Measurements from ENCODE around the gene LEUTX.

Gene LEUTX

GRCh38 chr19:39746836-39747529, 31.7 kb upstream of the LEUTX start:
- no peak overlapping the region for H3K4me3 ChIP-seq
- no peaks in the 10 kb centered on the region for H3K4me1 ChIP-seq
- no peaks in the 10 kb centered on the region for H3K9me3 ChIP-seq
- H3K27me3 ChIP-seq, result no peaks in the 10 kb centered on the region
- no peaks in the 10 kb centered on the region for H3K36me3 ChIP-seq
- no peak for DNase-seq
- no peak for TF ChIP-seq CTCF (IDR thresholded peaks at IDR 0.05)
- H3K27ac ChIP-seq, result no peak overlapping the region
- intact Hi-C loops (cut with DNase I; ENCODE audit: low total_unique reads), result no loop called here

- TF ChIP-seq CTCF (IDR thresholded peaks at IDR 0.05), result no peak
- Histone ChIP-seq H3K27me3 (no peaks in the 10 kb centered on the region), H3K36me3 (no peaks in the 10 kb centered on the region), H3K4me1 (no peaks in the 10 kb centered on the region), H3K9me3 (no peaks in the 10 kb centered on the region), H3K27ac (no peak overlapping the region), H3K4me3 (no peak overlapping the region)
- no peak for DNase-seq
- intact Hi-C loops (cut with DNase I; ENCODE audit: low total_unique reads), result no loop called here
These were observed 28.7 kb upstream of the LEUTX start for GRCh38 chr19:39749981-39750380.

GRCh38 chr19:39752390-39752789, 26.3 kb upstream of the LEUTX start:
- Histone ChIP-seq H3K4me3 (no peak overlapping the region), H3K36me3 (no peaks in the 10 kb centered on the region), H3K4me1 (no peaks in the 10 kb centered on the region), H3K9me3 (no peaks in the 10 kb centered on the region), H3K27me3 (no peaks in the 10 kb centered on the region), H3K27ac (no peak overlapping the region)
- no peak for DNase-seq
- intact Hi-C loops (cut with DNase I; ENCODE audit: low total_unique reads), result no loop called here
- TF ChIP-seq CTCF (IDR thresholded peaks at IDR 0.05), result no peak

GRCh38 chr19:39752795-39753194, 25.9 kb upstream of the LEUTX start:
- Histone ChIP-seq H3K27me3 (no peaks in the 10 kb centered on the region), H3K27ac (no peak overlapping the region), H3K9me3 (no peaks in the 10 kb centered on the region), H3K4me3 (no peak overlapping the region), H3K4me1 (no peaks in the 10 kb centered on the region), H3K36me3 (no peaks in the 10 kb centered on the region)
- DNase-seq, result no peak
- intact Hi-C loops (cut with DNase I; ENCODE audit: low total_unique reads), result no loop called here
- TF ChIP-seq CTCF (IDR thresholded peaks at IDR 0.05), result no peak

- no peak overlapping the region for H3K4me3 ChIP-seq
- TF ChIP-seq CTCF (IDR thresholded peaks at IDR 0.05), result no peak
- intact Hi-C loops (cut with DNase I; ENCODE audit: low total_unique reads), result no loop called here
- H3K27ac ChIP-seq, result no peak overlapping the region
- peaks cover 0 to 11% of the 10 kb centered on the region in 2 donors for H3K27me3 ChIP-seq
- H3K4me1 ChIP-seq, result no peaks in the 10 kb centered on the region
- no peak for DNase-seq
- H3K9me3 ChIP-seq, result no peaks in the 10 kb centered on the region
- no peaks in the 10 kb centered on the region for H3K36me3 ChIP-seq
These were observed 24.1 kb upstream of the LEUTX start for GRCh38 chr19:39754544-39754943.

GRCh38 chr19:39754971-39755370, 23.7 kb upstream of the LEUTX start:
- no peak for DNase-seq
- Histone ChIP-seq H3K36me3 (no peaks in the 10 kb centered on the region), H3K4me1 (no peaks in the 10 kb centered on the region), H3K9me3 (no peaks in the 10 kb centered on the region), H3K27ac (no peak overlapping the region), H3K27me3 (peaks cover 0 to 11% of the 10 kb centered on the region in 2 donors), H3K4me3 (no peak overlapping the region)
- intact Hi-C loops (cut with DNase I; ENCODE audit: low total_unique reads), result no loop called here
- TF ChIP-seq CTCF (IDR thresholded peaks at IDR 0.05), result no peak

Data from tibial artery (tissue), 4 donors.